ENCODE measurements around the gene ZNF385B. TPM values are rescaled to one million over a fixed set of nuclear protein-coding genes. Genes with fewer than 3 reads are reported as not detected.

ZNF385B gene
- total RNA-seq, 1 experiment from 2014 or later: 9.3 TPM

DNA sequence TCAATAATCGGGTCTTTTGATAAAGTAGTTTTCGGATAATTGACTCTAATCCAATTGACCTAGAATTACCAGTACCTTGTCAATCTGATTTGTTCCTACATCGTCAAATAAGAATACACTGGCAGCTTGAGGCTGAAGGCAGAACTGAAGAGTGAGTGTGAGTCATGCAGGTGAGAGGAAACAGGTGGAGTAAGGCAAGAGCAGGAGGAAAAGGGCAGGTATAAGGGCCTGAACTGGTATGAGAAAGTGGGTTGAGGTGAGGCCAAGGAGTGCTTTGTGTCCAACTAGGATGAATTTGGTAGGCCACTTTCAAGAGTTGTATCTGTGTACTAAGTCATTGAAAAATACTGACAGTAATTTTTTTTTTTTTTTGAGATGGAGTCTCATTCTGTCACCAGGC is 186.0 kb downstream of the ZNF385B start:
- CTCF ChIA-PET: no interaction called here
- ATAC-seq (no peak), DNase-seq (ENCODE audit: low read depth, low spot score) (no peak)
- Histone ChIP-seq H3K9me3 (ENCODE audit: control insufficient read depth in 1 of 2, insufficient read depth in 1 of 2, low read depth in 1 of 2, low read length in 2 of 2) (no peaks in the 10 kb centered on the region), H3K9ac (ENCODE audit: low read length) (no peak overlapping the region), H3K4me2 (ENCODE audit: low read length) (no peak overlapping the region), H3K27me3 (ENCODE audit: insufficient read depth, low read length) (no peaks in the 10 kb centered on the region), H3K36me3 (ENCODE audit: control insufficient read depth in 1 of 2, insufficient read depth in 2 of 2, low read length in 2 of 2) (no peaks in the 10 kb centered on the region), H3K4me3 (replicated peaks in 1 of 2; ENCODE audit: low read depth in 1 of 2, low read length in 2 of 2) (no peak overlapping the region), H3K79me2 (ENCODE audit: insufficient read depth, low read length) (no peaks in the 10 kb centered on the region), H3K9me2 (ENCODE audit: insufficient read depth) (no peaks in the 10 kb centered on the region), H3K27ac (ENCODE audit: low read depth, low read length) (no peak overlapping the region), H3K4me1 (ENCODE audit: control insufficient read depth in 1 of 2, insufficient read depth in 2 of 2, low read length in 2 of 2) (no peaks in the 10 kb centered on the region), H4K20me1 (ENCODE audit: insufficient read depth) (no peaks in the 10 kb centered on the region), H2AFZ (ENCODE audit: low read depth, low read length, poor library complexity, severe bottlenecking) (no peak overlapping the region)
- BruUV-seq (replicated peaks): no TSS peak
- RAD21 ChIA-PET (ENCODE audit: low non-redundant PET in 1 of 2, low total read pairs in 2 of 2, uncharacterized antibody in 2 of 2, unreplicated experiment in 2 of 2): no interaction called here
- POLR2A ChIA-PET: no interaction called here
- TF ChIP-seq TCF7L2 (IDR thresholded peaks at IDR 0.05; ENCODE audit: borderline replicate concordance, extremely low read depth, insufficient read depth, insufficient read length): no peak
- TF ChIP-seq ATF3 (IDR thresholded peaks at IDR 0.05): no peak
- TF ChIP-seq ZNF274 (IDR thresholded peaks at IDR 0.05; ENCODE audit: low read depth, low read length): no peak
- no peak for TF ChIP-seq JUND (IDR thresholded peaks at IDR 0.05)
- TF ChIP-seq YY1 (IDR thresholded peaks at IDR 0.05; ENCODE audit: extremely low read depth, insufficient replicate concordance, low read depth, low read length): no peak
- no peak for TF ChIP-seq SP1 (IDR thresholded peaks at IDR 0.05; ENCODE audit: low read depth)
- intact Hi-C loops (cut with micrococcal nuclease): no loop called here

GRCh38 chr2:179671043-179671981 is 190.1 kb downstream of the ZNF385B start:
- ChIA-PET RAD21 (ENCODE audit: low non-redundant PET in 1 of 2, low total read pairs in 2 of 2, uncharacterized antibody in 2 of 2, unreplicated experiment in 2 of 2) (no interaction called here), POLR2A (no interaction called here), CTCF (no interaction called here)
- no peaks in the 10 kb centered on the region for H3K9me2 ChIP-seq (ENCODE audit: insufficient read depth)
- no peaks in the 10 kb centered on the region for H3K36me3 ChIP-seq (ENCODE audit: control insufficient read depth in 1 of 2, insufficient read depth in 2 of 2, low read length in 2 of 2)
- no peaks in the 10 kb centered on the region for H3K27me3 ChIP-seq (ENCODE audit: insufficient read depth, low read length)
- H2AFZ ChIP-seq (ENCODE audit: low read depth, low read length, poor library complexity, severe bottlenecking): no peak overlapping the region
- DNase-seq (ENCODE audit: low read depth, low spot score) (no peak), ATAC-seq (no peak)
- intact Hi-C loops (cut with micrococcal nuclease): no loop called here
- H3K79me2 ChIP-seq (ENCODE audit: insufficient read depth, low read length): no peaks in the 10 kb centered on the region
- no TSS peak for BruUV-seq (replicated peaks)
- no peak overlapping the region for H3K27ac ChIP-seq (ENCODE audit: low read depth, low read length)
- no peak overlapping the region for H3K9ac ChIP-seq (ENCODE audit: low read length)
- no peaks in the 10 kb centered on the region for H3K9me3 ChIP-seq (ENCODE audit: control insufficient read depth in 1 of 2, insufficient read depth in 1 of 2, low read depth in 1 of 2, low read length in 2 of 2)
- no peak overlapping the region for H3K4me2 ChIP-seq (ENCODE audit: low read length)
- no peak for TF ChIP-seq YY1 (IDR thresholded peaks at IDR 0.05; ENCODE audit: extremely low read depth, insufficient replicate concordance, low read depth, low read length)
- no peak for TF ChIP-seq CBX3 (IDR thresholded peaks at IDR 0.05; ENCODE audit: low read depth)
- TF ChIP-seq, protein P1, sequence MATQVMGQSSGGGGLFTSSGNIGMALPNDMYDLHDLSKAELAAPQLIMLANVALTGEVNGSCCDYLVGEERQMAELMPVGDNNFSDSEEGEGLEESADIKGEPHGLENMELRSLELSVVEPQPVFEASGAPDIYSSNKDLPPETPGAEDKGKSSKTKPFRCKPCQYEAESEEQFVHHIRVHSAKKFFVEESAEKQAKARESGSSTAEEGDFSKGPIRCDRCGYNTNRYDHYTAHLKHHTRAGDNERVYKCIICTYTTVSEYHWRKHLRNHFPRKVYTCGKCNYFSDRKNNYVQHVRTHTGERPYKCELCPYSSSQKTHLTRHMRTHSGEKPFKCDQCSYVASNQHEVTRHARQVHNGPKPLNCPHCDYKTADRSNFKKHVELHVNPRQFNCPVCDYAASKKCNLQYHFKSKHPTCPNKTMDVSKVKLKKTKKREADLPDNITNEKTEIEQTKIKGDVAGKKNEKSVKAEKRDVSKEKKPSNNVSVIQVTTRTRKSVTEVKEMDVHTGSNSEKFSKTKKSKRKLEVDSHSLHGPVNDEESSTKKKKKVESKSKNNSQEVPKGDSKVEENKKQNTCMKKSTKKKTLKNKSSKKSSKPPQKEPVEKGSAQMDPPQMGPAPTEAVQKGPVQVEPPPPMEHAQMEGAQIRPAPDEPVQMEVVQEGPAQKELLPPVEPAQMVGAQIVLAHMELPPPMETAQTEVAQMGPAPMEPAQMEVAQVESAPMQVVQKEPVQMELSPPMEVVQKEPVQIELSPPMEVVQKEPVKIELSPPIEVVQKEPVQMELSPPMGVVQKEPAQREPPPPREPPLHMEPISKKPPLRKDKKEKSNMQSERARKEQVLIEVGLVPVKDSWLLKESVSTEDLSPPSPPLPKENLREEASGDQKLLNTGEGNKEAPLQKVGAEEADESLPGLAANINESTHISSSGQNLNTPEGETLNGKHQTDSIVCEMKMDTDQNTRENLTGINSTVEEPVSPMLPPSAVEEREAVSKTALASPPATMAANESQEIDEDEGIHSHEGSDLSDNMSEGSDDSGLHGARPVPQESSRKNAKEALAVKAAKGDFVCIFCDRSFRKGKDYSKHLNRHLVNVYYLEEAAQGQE (IDR thresholded peaks at IDR 0.05; ENCODE audit: low read depth): no peak
- no peak for TF ChIP-seq ELF1 (IDR thresholded peaks at IDR 0.05; ENCODE audit: borderline replicate concordance, low read depth)
- TF ChIP-seq EZH2phosphoT487 (IDR thresholded peaks at IDR 0.05; ENCODE audit: borderline replicate concordance): no peak
- no peak for TF ChIP-seq RAD21 (IDR thresholded peaks at IDR 0.05; ENCODE audit: low read depth)
- TF ChIP-seq SIN3A (IDR thresholded peaks at IDR 0.05; ENCODE audit: low read depth): no peak
- TF ChIP-seq FOSL1 (IDR thresholded peaks at IDR 0.05; ENCODE audit: low read depth): no peak
- H3K4me1 ChIP-seq (ENCODE audit: control insufficient read depth in 1 of 2, insufficient read depth in 2 of 2, low read length in 2 of 2): peaks cover 0 to 3% of the 10 kb centered on the region in 2 experiments; a peak in 1 of 4 replicates
- no peak overlapping the region for H3K4me3 ChIP-seq (replicated peaks in 1 of 2; ENCODE audit: low read depth in 1 of 2, low read length in 2 of 2)
- H4K20me1 ChIP-seq (ENCODE audit: insufficient read depth): no peaks in the 10 kb centered on the region

All from HCT116 (cell line).